Caco-2 (cell line): ENCODE data around the gene ZNF311. TPM values are rescaled to one million over a fixed set of nuclear protein-coding genes. Genes with fewer than 3 reads are reported as not detected.

Experiments
- BruUV-seq: library from RNA; stranded (reverse); fragments of 400-500 nt; replicated peaks from 2 replicates; lab custom pipeline; 2021; lab: Mats Ljungman, UMichigan
- CTCF ChIA-PET: fragments of 300-600 bp; sonication (Branson Sonifier 250); formaldehyde crosslinking; loops from one replicate; lab custom pipeline; 2022; ENCODE audit warnings: antibody characterized with exemption; lab: Charles Lee
- POLR2A ChIA-PET: fragments of 300-600 bp; sonication (Branson Sonifier 250); formaldehyde crosslinking; loops from one replicate; lab custom pipeline; 2022; ENCODE audit warnings: antibody characterized with exemption; lab: Charles Lee
- DNase-seq, 2 experiments: peaks; one replicate each; pipeline versions ENCODE4 v3.0.0 to v3.0.0-alpha.2; 2020 to 2022
- H3K27me3 ChIP-seq: replicated peaks from 2 replicates; pipeline ENCODE4 v1.6.0; 2011; ENCODE audit warnings: low read length; ENCODE audit not compliant: control insufficient read depth, insufficient read depth
- H3K36me3 ChIP-seq: 2 replicates; pipeline ENCODE4 v1.5.1; 2011; ENCODE audit warnings: low read length; ENCODE audit not compliant: control insufficient read depth, insufficient read depth
- H3K4me1 ChIP-seq: fragments of 250-450 bp; sonication (Bioruptor Pico); 2 replicates; pipeline ENCODE4 v1.5.1; 2020; ENCODE audit warnings: mild to moderate bottlenecking
- H3K4me3 ChIP-seq: 2 replicates; pipeline ENCODE4 v1.5.1; 2011; ENCODE audit warnings: low read depth, mild to moderate bottlenecking, control low read depth, low read length
- H3K9me3 ChIP-seq: fragments of 250-450 bp; sonication (Bioruptor Pico); 2 replicates; pipeline ENCODE4 v1.5.1; 2020; ENCODE audit warnings: mild to moderate bottlenecking, moderate library complexity
- H3K27ac Mint-ChIP-seq: one replicate; pipeline ENCODE4 v1.8.0; 2022; ENCODE audit warnings: mixed read lengths; ENCODE audit not compliant: unreplicated experiment
- H3K27me3 Mint-ChIP-seq: one replicate; pipeline ENCODE4 v1.8.0; 2022; ENCODE audit warnings: mixed read lengths; ENCODE audit not compliant: insufficient read depth, unreplicated experiment
- H3K36me3 Mint-ChIP-seq: one replicate; pipeline ENCODE4 v1.8.0; 2022; ENCODE audit warnings: mild to moderate bottlenecking, mixed read lengths; ENCODE audit not compliant: insufficient read depth, unreplicated experiment
- H3K4me1 Mint-ChIP-seq: one replicate; pipeline ENCODE4 v1.8.0; 2022; ENCODE audit warnings: low read depth, mixed read lengths; ENCODE audit not compliant: unreplicated experiment
- H3K4me3 Mint-ChIP-seq: one replicate; pipeline ENCODE4 v1.8.0; 2022; ENCODE audit warnings: mild to moderate bottlenecking, moderate library complexity, mixed read lengths; ENCODE audit not compliant: unreplicated experiment
- H3K9me3 Mint-ChIP-seq: one replicate; pipeline ENCODE4 v1.8.0; 2022; ENCODE audit warnings: mixed read lengths; ENCODE audit not compliant: unreplicated experiment
- intact Hi-C: fragments of 100-400 bp; cut with micrococcal nuclease; formaldehyde crosslinking; loops from one replicate; pipeline ENCODE4 v1.10.0; 2022; ENCODE audit not compliant: unreplicated experiment
- total RNA-seq: library from RNA; stranded (reverse); gene quantifications from 2 replicates; pipeline ENCODE4 v1.2.3, GENCODE V29; 2022
- TF ChIP-seq, protein P1 (sequence below), 2 experiments: fragments of 200-600 bp in 1 of 2; IDR thresholded peaks; 1 replicate in 1 of 2; 2 replicates in 1 of 2; pipeline versions ENCODE4 v1.5.1 to v1.8.0; 2011 to 2022; ENCODE audit warnings: antibody characterized with exemption in 1 of 2, control low read depth in 1 of 2, inconsistent platforms in 1 of 2, low read depth in 1 of 2, low read length in 1 of 2, mild to moderate bottlenecking in 1 of 2, moderate library complexity in 1 of 2; ENCODE audit not compliant: insufficient read depth in 1 of 2, severe bottlenecking in 1 of 2, unreplicated experiment in 1 of 2

The ZNF311 gene
- total RNA-seq, 1 experiment from 2014 or later: 2.9 TPM

- no TSS peak for BruUV-seq
- Histone ChIP-seq H3K9me3 (0 out of 2 replicates have a peak, but pooled peaks cover 3% of the 10 kb centered on the region), H3K27me3 (no peaks in the 10 kb centered on the region), H3K4me1 (peaks cover 3% of the 10 kb centered on the region; the same call in 1 of the 2 replicates), H3K4me3 (peak overlapping the region; percentile 53), H3K36me3 (no peaks in the 10 kb centered on the region)
- Mint-ChIP-seq H3K4me1 (peaks cover 6% of the 10 kb centered on the region), H3K4me3 (peak overlapping the region; percentile 96), H3K9me3 (no peaks in the 10 kb centered on the region), H3K36me3 (peaks cover 6% of the 10 kb centered on the region), H3K27ac (peak overlapping the region; percentile 41), H3K27me3 (peaks cover 5% of the 10 kb centered on the region)
- CTCF ChIA-PET: interaction anchor here (0.7 to 2.1 kb wide), 9 partner anchors 17 to 179 kb away, joined by 3 to 24 read pairs (median 7); partner anchors contain the start of gene TRIM27
- intact Hi-C loops: loop anchor here (1.0 to 5.0 kb wide), 9 partner anchors 31 to 329 kb away; partner anchors contain the start of gene TRIM27
- TF ChIP-seq, protein P1, sequence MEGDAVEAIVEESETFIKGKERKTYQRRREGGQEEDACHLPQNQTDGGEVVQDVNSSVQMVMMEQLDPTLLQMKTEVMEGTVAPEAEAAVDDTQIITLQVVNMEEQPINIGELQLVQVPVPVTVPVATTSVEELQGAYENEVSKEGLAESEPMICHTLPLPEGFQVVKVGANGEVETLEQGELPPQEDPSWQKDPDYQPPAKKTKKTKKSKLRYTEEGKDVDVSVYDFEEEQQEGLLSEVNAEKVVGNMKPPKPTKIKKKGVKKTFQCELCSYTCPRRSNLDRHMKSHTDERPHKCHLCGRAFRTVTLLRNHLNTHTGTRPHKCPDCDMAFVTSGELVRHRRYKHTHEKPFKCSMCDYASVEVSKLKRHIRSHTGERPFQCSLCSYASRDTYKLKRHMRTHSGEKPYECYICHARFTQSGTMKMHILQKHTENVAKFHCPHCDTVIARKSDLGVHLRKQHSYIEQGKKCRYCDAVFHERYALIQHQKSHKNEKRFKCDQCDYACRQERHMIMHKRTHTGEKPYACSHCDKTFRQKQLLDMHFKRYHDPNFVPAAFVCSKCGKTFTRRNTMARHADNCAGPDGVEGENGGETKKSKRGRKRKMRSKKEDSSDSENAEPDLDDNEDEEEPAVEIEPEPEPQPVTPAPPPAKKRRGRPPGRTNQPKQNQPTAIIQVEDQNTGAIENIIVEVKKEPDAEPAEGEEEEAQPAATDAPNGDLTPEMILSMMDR (IDR thresholded peaks at IDR 0.05; ENCODE audit: insufficient read depth in 1 of 2, low read depth in 1 of 2, low read length in 1 of 2, severe bottlenecking in 1 of 2, unreplicated experiment in 1 of 2): peak; percentile 66 to 81
- peak; percentile 80 to 82 for DNase-seq
- POLR2A ChIA-PET: interaction anchor here (0.6 to 2.1 kb wide), 4 partner anchors 31 to 150 kb away, joined by 3 to 9 read pairs (median 6); partner anchors contain the start of gene TRIM27
Observed at GRCh38 chr6:29016559-29017427, 11.7 kb upstream of the ZNF311 start.

GRCh38 chr6:29014729-29015608, 9.9 kb upstream of the ZNF311 start:
- H3K36me3 ChIP-seq: no peaks in the 10 kb centered on the region
- ChIA-PET CTCF (interaction anchor here (1.4 to 2.1 kb wide), 4 partner anchors 15 to 177 kb away, joined by 4 to 24 read pairs (median 10); no protein-coding TSS in a partner anchor), POLR2A (interaction anchor here (1.8 to 2.1 kb wide), 2 partner anchors 29 to 91 kb away, joined by 8 to 9 read pairs; partner anchors contain the start of gene TRIM27)
- no peak overlapping the region for H3K4me3 ChIP-seq
- no peaks in the 10 kb centered on the region for H3K27me3 ChIP-seq
- Mint-ChIP-seq H3K4me1 (peaks cover 6% of the 10 kb centered on the region), H3K9me3 (no peaks in the 10 kb centered on the region), H3K27ac (no peak overlapping the region), H3K27me3 (peaks cover 5% of the 10 kb centered on the region), H3K4me3 (no peak overlapping the region), H3K36me3 (peaks cover 6% of the 10 kb centered on the region)
- intact Hi-C loops: loop anchor here (5.0 kb wide), 1 partner anchor 93 kb away; the partner anchor contains the start of gene TRIM27
- TF ChIP-seq, protein P1 (IDR thresholded peaks at IDR 0.05; ENCODE audit: insufficient read depth in 1 of 2, low read depth in 1 of 2, low read length in 1 of 2, severe bottlenecking in 1 of 2, unreplicated experiment in 1 of 2): peak in 1 of 2 experiments; percentile 14
- H3K4me1 ChIP-seq: peaks cover 3% of the 10 kb centered on the region; the same call in 1 of the 2 replicates
- H3K9me3 ChIP-seq: 0 out of 2 replicates have a peak, but pooled peaks cover 3% of the 10 kb centered on the region
- no TSS peak for BruUV-seq
- no peak for DNase-seq
